Liver (tissue), 9 donors: ENCODE measurements around the gene CRMP1. TPM values are rescaled to one million over a fixed set of nuclear protein-coding genes. Genes with fewer than 3 reads are reported as not detected.

Source experiments
- DNase-seq: peaks from one replicate; pipeline ENCODE4 v3.0.0-alpha.2; 2017; ENCODE audit warnings: low spot score
- H3K27ac ChIP-seq, 2 donors: one replicate each; pipeline ENCODE4 v1.7.0; 2013; ENCODE audit warnings: inconsistent platforms in 2 of 2, low read length in 2 of 2, control low read depth in 1 of 2, low read depth in 1 of 2, mild to moderate bottlenecking in 1 of 2
- H3K27me3 ChIP-seq, 4 donors: one replicate each; pipeline versions ENCODE4 v1.6.1 to v1.7.0; 2013; ENCODE audit warnings: low read length in 3 of 4, inconsistent platforms in 1 of 4, mild to moderate bottlenecking in 1 of 4, moderate library complexity in 1 of 4; ENCODE audit not compliant: control insufficient read depth in 4 of 4, insufficient read depth in 4 of 4
- H3K36me3 ChIP-seq, 4 donors: one replicate each; pipeline versions ENCODE4 v1.6.1 to v1.7.0; 2013; ENCODE audit warnings: low read length in 3 of 4, mild to moderate bottlenecking in 3 of 4, low read depth in 1 of 4, moderate library complexity in 1 of 4; ENCODE audit not compliant: control insufficient read depth in 4 of 4, insufficient read depth in 3 of 4
- H3K4me1 ChIP-seq, 4 donors: one replicate each; pipeline versions ENCODE4 v1.6.1 to v1.7.0; 2013; ENCODE audit warnings: low read length in 3 of 4, mild to moderate bottlenecking in 3 of 4, moderate library complexity in 1 of 4; ENCODE audit not compliant: control insufficient read depth in 4 of 4, insufficient read depth in 4 of 4
- H3K4me3 ChIP-seq, 3 donors: one replicate each; pipeline versions ENCODE4 v1.6.1 to v1.7.0; 2013; ENCODE audit warnings: low read length in 3 of 3, control low read depth in 1 of 3, low read depth in 1 of 3, mild to moderate bottlenecking in 1 of 3
- H3K9ac ChIP-seq, 2 donors: one replicate each; pipeline ENCODE4 v1.7.0; 2013; ENCODE audit warnings: low read length in 2 of 2, mild to moderate bottlenecking in 2 of 2, moderate library complexity in 2 of 2, control low read depth in 1 of 2, low read depth in 1 of 2
- H3K9me3 ChIP-seq, 4 donors: one replicate each; pipeline versions ENCODE4 v1.6.1 to v1.7.0; 2013; ENCODE audit warnings: low read length in 3 of 4; ENCODE audit not compliant: control insufficient read depth in 4 of 4
- ATF3 ChIP-seq: IDR thresholded peaks from 2 replicates; pipeline ENCODE4 v1.6.1; 2016; ENCODE audit warnings: antibody characterized with exemption
- CTCF ChIP-seq: fragments of 150-350 bp; IDR thresholded peaks from 2 replicates; pipeline ENCODE4 v1.5.1; 2017; ENCODE audit warnings: improper control_type of control experiment, low read depth, low read length; ENCODE audit not compliant: missing input control
- EGR1 ChIP-seq, 2 donors: IDR thresholded peaks; 2 replicates each; pipeline ENCODE4 v1.6.1; 2016 to 2018; ENCODE audit warnings: antibody characterized with exemption in 2 of 2, low read depth in 2 of 2
- FOXA1 ChIP-seq: IDR thresholded peaks from 2 replicates; pipeline ENCODE4 v1.6.1; 2016; ENCODE audit warnings: antibody characterized with exemption
- FOXA2 ChIP-seq: IDR thresholded peaks from 2 replicates; pipeline ENCODE4 v1.6.1; 2016; ENCODE audit warnings: antibody characterized with exemption
- GABPA ChIP-seq, 2 donors: IDR thresholded peaks in 1 of 2; conservative IDR thresholded peaks in 1 of 2; 2 replicates each; pipeline ENCODE4 v1.6.1; 2016; ENCODE audit warnings: antibody characterized with exemption in 2 of 2, mild to moderate bottlenecking in 1 of 2, moderate library complexity in 1 of 2
- HNF4A ChIP-seq, 2 donors: conservative IDR thresholded peaks; 2 replicates each; pipeline ENCODE4 v1.6.1; 2016; ENCODE audit warnings: antibody characterized with exemption in 2 of 2, mild to moderate bottlenecking in 2 of 2
- HNF4G ChIP-seq: IDR thresholded peaks from 2 replicates; pipeline ENCODE4 v1.6.1; 2016; ENCODE audit warnings: antibody characterized with exemption
- JUND ChIP-seq, 2 donors: IDR thresholded peaks; 2 replicates each; pipeline ENCODE4 v1.6.1; 2016; ENCODE audit warnings: antibody characterized with exemption in 2 of 2
- MAX ChIP-seq: IDR thresholded peaks from 2 replicates; pipeline ENCODE4 v1.6.1; 2016; ENCODE audit warnings: antibody characterized with exemption
- RAD21 ChIP-seq, 2 donors: IDR thresholded peaks; 2 replicates each; pipeline ENCODE4 v1.6.1; 2016; ENCODE audit warnings: antibody characterized with exemption in 2 of 2, mild to moderate bottlenecking in 2 of 2
- REST ChIP-seq: IDR thresholded peaks from 2 replicates; pipeline ENCODE4 v1.6.1; 2016; ENCODE audit warnings: antibody characterized with exemption, mild to moderate bottlenecking
- RXRA ChIP-seq, 2 donors: IDR thresholded peaks; 2 replicates each; pipeline ENCODE4 v1.6.1; 2017 to 2018; ENCODE audit warnings: antibody characterized with exemption in 2 of 2, mild to moderate bottlenecking in 1 of 2
- TAF1 ChIP-seq: conservative IDR thresholded peaks from 2 replicates; pipeline ENCODE4 v1.6.1; 2016; ENCODE audit warnings: antibody characterized with exemption, mild to moderate bottlenecking
- YY1 ChIP-seq: IDR thresholded peaks from 2 replicates; pipeline ENCODE4 v1.6.1; 2016; ENCODE audit warnings: antibody characterized with exemption, mild to moderate bottlenecking
- ZBTB33 ChIP-seq: IDR thresholded peaks from 2 replicates; pipeline ENCODE4 v1.6.1; 2016; ENCODE audit warnings: antibody characterized with exemption
- WGBS: extraction: QIAGEN DNeasy Blood & Tissue Kit; methylation state at CpG from one replicate; pipeline ENCODE4 v1.1.7; 2013; 5-methylcytosine and 5-hydroxymethylcytosine counted together
- polyA plus RNA-seq, 2 donors: library from polyadenylated mRNA; stranded (reverse) in 1 of 2; unstranded in 1 of 2; fragments of 200-250 nt in 1 of 2; fragments of >200 nt in 1 of 2; fragmentation: Nextera tagmentation in 1 of 2; extraction: Ambion mirVana in 1 of 2; gene quantifications; one replicate each; pipeline versions ENCODE4 v1.2.1 to v1.2.3, GENCODE V29; 2013 to 2015
- total RNA-seq, 2 donors: library from RNA; depleted of rRNA; stranded (reverse); fragments of >200 nt; gene quantifications; one replicate each; pipeline ENCODE4 v1.2.3, GENCODE V29; 2014
- donor health status: healthy.
- donor health status: healthy.
- donor health status: healthy.
- donor health status: healthy.
- donor health status: healthy.

Gene CRMP1
- total and polyA plus RNA-seq, 4 donors = 0.06 to 0.42 (median 0.12) TPM

GRCh38 chr4:5808081-5808741 is 84.7 kb downstream of the CRMP1 start:
- no peak for DNase-seq
- WGBS = 78% methylated on average over 10 of the region's 10 CpGs
- Histone ChIP-seq H3K27me3 (no peaks in the 10 kb centered on the region), H3K9ac (no peak overlapping the region), H3K36me3 (peaks cover 0 to 18% (median 5%) of the 10 kb centered on the region in 4 donors), H3K27ac (no peak overlapping the region), H3K4me3 (no peak overlapping the region), H3K4me1 (no peaks in the 10 kb centered on the region), H3K9me3 (no peaks in the 10 kb centered on the region)
- TF ChIP-seq GABPA (IDR thresholded peaks at IDR 0.05 in 1 of 2, conservative IDR thresholded peaks at IDR 0.05 in 1 of 2) (no peak), CTCF (no peak)

GRCh38 chr4:5805270-5805669 is 87.6 kb downstream of the CRMP1 start:
- H3K36me3 ChIP-seq = peaks cover 0 to 8% (median 3%) of the 10 kb centered on the region in 4 donors
- DNase-seq = no peak
- H3K9ac ChIP-seq = no peak overlapping the region
- 94% methylated on average over 11 of the region's 11 CpGs for WGBS
- TF ChIP-seq JUND (IDR thresholded peaks at IDR 0.05) (no peak), HNF4G (no peak), REST (no peak), CTCF (no peak), MAX (no peak), FOXA1 (no peak), EGR1 (IDR thresholded peaks at IDR 0.05; ENCODE audit: low read depth in 2 of 2) (no peak), ATF3 (no peak), ZBTB33 (no peak), FOXA2 (no peak), TAF1 (no peak), HNF4A (conservative IDR thresholded peaks at IDR 0.05) (no peak), YY1 (no peak), RAD21 (IDR thresholded peaks at IDR 0.05) (no peak), RXRA (IDR thresholded peaks at IDR 0.05) (no peak)
- H3K27me3 ChIP-seq = no peaks in the 10 kb centered on the region
- H3K27ac ChIP-seq = no peak overlapping the region
- no peaks in the 10 kb centered on the region for H3K4me1 ChIP-seq
- no peaks in the 10 kb centered on the region for H3K9me3 ChIP-seq
- H3K4me3 ChIP-seq = no peak overlapping the region
